ENCODE results near the gene RYR3.

RYR3 gene

GRCh38 chr15:33851079-33851478 lies 540.3 kb downstream of the RYR3 start:
- no peak for DNase-seq

- DNase-seq: no peak
Observed at GRCh38 chr15:33852094-33852493, 541.3 kb downstream of the RYR3 start.

DNA sequence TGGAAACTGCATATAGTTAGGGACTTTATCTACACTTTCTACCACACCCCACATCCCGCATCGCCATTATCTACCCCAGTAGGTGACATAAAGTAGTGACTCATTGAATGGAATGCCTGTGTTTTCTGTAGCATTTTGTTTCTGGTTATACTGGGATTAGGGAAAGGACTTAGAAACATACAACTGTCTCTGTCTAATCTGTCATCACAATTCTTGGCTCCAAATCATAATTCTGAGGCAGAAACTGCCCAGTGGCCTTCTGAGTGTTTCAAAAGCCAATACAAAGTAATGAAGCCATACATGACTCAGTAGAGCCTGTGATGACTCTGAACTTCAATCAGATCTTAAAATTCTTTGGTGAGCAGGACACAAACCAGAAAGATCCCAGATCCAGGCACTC lies 541.8 kb downstream of the RYR3 start:
- DNase-seq: no peak

DNA sequence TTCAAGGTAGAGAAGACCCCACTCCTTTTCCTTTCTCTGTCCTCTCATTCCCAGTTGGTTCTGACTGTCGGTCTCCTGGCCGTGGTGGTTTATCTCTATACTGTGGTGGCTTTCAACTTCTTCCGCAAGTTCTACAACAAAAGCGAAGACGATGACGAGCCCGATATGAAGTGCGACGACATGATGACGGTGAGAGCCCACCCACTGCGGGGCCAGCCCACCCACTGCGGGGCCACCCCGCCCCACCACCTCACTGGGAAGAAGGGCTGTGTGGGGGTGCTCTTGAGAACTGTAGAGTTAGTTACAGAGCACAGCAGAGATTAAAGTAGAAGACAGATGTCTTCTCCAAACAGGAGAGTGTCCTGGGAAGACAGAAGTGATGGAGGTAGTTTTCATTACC lies 547.0 kb downstream of the RYR3 start:
- no peak for DNase-seq

GRCh38 chr15:33858836-33859235 lies 548.1 kb downstream of the RYR3 start:
- DNase-seq: no peak

DNA sequence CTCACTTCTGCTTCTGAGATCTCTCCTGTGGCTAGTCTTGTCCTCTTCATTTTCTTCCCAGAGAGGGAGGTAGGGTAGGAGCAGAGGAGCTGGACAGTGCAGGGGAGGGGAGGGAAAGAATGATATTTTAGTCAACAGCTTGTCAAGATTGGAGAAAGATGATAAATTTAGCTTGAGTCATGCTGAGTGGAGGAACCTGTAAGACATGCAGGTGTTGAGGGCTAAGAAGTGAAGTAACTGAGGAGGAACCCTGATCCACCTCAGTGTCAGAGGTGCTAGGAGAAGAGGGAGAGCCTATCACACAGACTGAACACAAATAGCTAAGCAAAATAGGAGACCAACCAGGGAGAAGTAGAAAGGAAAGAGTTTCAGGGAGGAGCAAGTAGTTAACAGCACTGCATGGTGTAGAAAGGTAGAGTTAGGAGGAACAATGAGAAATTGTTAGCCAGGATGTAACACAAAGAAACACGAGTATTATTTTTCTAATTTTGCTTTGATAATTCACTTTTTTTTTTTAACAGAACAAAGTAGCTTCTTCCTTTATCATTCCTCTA lies 549.3 kb downstream of the RYR3 start:
- no peak for DNase-seq

GRCh38 chr15:33860754-33861153 lies 550.0 kb downstream of the RYR3 start:
- no peak for DNase-seq

- DNase-seq: no peak
Observed at GRCh38 chr15:33864360-33865075, 553.8 kb downstream of the RYR3 start.

DNA sequence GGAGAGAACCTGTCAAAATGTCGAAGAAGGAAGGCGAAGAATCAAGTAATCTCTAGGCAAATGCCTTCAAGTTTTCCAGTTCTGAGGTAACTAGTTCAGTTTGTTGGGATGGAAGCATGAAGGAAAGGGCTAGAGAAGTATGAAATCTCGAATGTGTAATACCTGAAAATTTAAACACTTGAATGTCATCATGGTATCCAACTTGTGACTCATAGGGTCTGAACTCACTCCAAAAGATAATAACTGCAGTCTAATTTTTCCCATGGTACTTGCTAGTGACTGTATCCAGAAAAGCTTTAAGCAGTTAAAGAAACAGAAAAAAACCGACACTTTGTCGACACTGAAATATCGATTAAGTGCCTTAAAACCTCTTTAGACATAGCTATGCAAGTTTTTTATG lies 554.6 kb downstream of the RYR3 start:
- no peak for DNase-seq

- no peak for DNase-seq
Observed at GRCh38 chr15:33866101-33866737, 555.5 kb downstream of the RYR3 start.

- no peak for DNase-seq
Observed at GRCh38 chr15:33871980-33872379, 561.2 kb downstream of the RYR3 start.

- DNase-seq: no peak
Observed at GRCh38 chr15:33872416-33873106, 561.8 kb downstream of the RYR3 start.

DNA sequence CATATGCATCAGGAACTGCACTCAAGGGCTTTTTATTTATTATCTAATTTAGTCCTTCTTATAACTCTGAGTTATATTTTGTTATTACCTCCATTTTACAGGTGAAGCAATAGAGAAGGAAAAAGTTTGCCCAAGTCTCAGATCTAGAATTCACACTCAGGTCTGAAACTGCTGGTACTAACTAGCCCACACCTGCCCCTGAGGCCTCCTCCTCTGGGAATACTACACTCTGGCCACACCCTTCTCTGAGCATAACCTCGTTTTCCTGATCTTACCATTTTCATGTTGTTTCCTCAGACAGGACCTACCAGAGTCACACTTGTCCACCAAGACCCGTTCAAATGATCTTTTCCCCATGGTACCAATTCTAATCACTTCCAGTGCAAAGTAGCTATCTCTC lies 563.4 kb downstream of the RYR3 start:
- DNase-seq: no peak

- DNase-seq: no peak
Observed at GRCh38 chr15:33882921-33883320, 572.2 kb downstream of the RYR3 start.

DNA sequence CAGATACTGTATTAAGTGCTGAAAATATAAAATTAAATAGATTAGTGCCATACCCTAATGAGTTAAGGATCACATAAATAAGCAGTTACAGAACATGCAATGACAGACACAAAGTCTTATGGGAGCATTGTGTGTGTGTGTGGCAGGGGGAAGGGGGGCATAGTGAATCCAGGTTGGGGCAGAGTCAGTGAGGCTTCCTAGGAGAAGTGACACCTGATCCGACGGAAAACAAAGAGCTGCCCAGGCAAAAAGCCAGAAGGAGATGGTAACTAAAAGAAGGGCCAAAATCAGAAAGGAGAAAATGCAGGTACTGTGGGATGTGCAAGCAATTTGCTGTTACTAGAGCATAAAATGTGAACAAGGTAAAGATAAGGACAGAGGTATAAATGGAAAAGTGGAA lies 577.4 kb downstream of the RYR3 start:
- DNase-seq: peak; percentile 15

- no peak for DNase-seq
Observed at GRCh38 chr15:33894193-33894592, 583.4 kb downstream of the RYR3 start.

DNA sequence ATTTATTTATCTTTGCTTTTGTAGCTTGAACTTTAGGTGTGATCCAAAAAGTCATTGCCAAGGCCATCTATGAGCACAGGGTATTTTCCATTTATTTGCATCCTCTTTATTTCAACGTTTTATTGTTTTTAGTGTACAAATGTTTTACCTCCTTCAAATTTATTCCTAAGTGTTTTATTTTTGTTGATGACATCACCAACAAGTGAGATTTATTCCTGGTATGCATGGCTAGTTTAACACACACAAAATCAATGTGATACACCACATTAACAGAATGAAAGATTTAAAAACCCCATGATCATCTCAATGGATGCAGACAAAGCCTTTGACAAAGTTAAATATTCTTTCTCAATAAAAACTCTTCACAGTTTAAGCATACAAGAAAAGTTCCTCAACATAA lies 591.3 kb downstream of the RYR3 start:
- no peak for DNase-seq

GRCh38 chr15:33903661-33904060 lies 592.9 kb downstream of the RYR3 start:
- DNase-seq: no peak

GRCh38 chr15:33907326-33907725 lies 596.6 kb downstream of the RYR3 start:
- no peak for DNase-seq

- DNase-seq: no peak
Observed at GRCh38 chr15:33908406-33908805, 597.6 kb downstream of the RYR3 start.

GRCh38 chr15:33910741-33911140 lies 600.0 kb downstream of the RYR3 start:
- no peak for DNase-seq

DNA sequence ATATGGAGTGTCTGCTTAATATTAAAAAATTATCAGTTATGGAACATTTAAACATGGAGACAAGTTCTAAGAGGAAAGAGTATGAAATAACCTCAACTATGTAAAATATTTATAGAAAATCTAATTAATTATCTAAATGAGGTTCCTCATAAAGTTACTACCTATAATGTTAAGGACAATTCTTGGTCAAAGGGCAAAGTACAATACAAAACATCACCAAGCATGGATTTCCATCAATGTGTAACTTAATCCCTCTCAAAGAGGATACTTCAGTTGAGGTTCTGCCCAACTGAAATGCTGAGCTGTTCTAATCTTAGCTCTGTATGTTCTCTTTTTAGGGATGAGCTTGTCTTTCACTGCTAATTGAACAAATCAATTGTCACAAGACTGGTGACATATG lies 601.6 kb downstream of the RYR3 start:
- no peak for DNase-seq

DNA sequence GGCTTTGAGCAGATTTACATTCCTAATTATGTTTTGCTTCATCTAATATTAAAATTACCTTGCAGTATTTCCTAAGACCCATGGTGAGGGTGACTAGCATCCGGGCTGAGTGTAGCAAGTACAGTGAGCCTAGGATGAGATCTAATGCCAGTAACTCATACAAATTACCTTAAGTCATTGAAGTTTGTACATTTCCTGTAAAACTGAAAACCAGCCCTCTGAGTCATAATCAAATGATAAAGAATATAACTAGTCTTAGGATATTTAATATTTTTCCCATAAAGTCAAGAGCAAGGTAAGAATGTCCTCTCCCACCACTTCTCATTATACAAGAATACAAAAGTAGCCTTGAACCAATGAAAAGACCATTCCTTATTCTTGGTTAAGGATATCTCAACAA lies 602.7 kb downstream of the RYR3 start:
- no peak for DNase-seq
